CD4-positive, alpha-beta T cell (primary cell): Measurements from ENCODE around the gene ZNF787. TPM values are rescaled to one million over a fixed set of nuclear protein-coding genes. Genes with fewer than 3 reads are reported as not detected.
"Not testable (repeated sequence)": the region's sequence is repeated elsewhere in the genome, so short reads cannot be mapped to it uniquely, and the experiment has no call there.

Source experiments
- ATAC-seq: fragments of 200-7000 bp; cut with Tn5 transposase; one replicate; pipeline ENCODE4 v1.10.0; 2022; ENCODE audit warnings: mild to moderate bottlenecking; ENCODE audit not compliant: poor library complexity
- CTCF ChIA-PET: fragments of 350-600 bp; sonication (Branson Sonifier 250); formaldehyde crosslinking; loops from one replicate; lab custom pipeline; 2021; ENCODE audit warnings: antibody characterized with exemption, inconsistent platforms; lab: Charles Lee
- POLR2A ChIA-PET: fragments of 350-600 bp; sonication (Branson Sonifier 250); formaldehyde crosslinking; loops from one replicate; lab custom pipeline; 2021; ENCODE audit warnings: antibody characterized with exemption, inconsistent platforms; lab: Charles Lee
- DNase-seq, 14 experiments: peaks; one replicate each; pipeline ENCODE4 v3.0.0-alpha.2; 2013 to 2020; ENCODE audit warnings: mixed read lengths in 2 of 14
- H3K27ac ChIP-seq, 2 donors: one replicate each; pipeline versions ENCODE4 v1.5.1 to v1.7.0; 2013; ENCODE audit warnings: low read length in 2 of 2, low read depth in 1 of 2, mild to moderate bottlenecking in 1 of 2
- H3K27me3 ChIP-seq, 2 experiments: 1 replicate in 1 of 2; 2 replicates in 1 of 2; pipeline versions ENCODE4 v1.6.1 to v1.7.0; 2013; ENCODE audit warnings: low read length in 2 of 2, control low read depth in 1 of 2, mild to moderate bottlenecking in 1 of 2, moderate library complexity in 1 of 2; ENCODE audit not compliant: insufficient read depth in 2 of 2, control insufficient read depth in 1 of 2
- H3K36me3 ChIP-seq: one replicate; pipeline ENCODE4 v1.6.1; 2013; ENCODE audit warnings: low read length, control low read depth; ENCODE audit not compliant: insufficient read depth
- H3K4me1 ChIP-seq: one replicate; pipeline ENCODE4 v1.6.1; 2013; ENCODE audit warnings: low read length, control low read depth; ENCODE audit not compliant: insufficient read depth
- H3K4me3 ChIP-seq: one replicate; pipeline ENCODE4 v1.5.1; 2013; ENCODE audit warnings: mild to moderate bottlenecking, low read length, moderate library complexity
- H3K9me3 ChIP-seq, 2 experiments: 1 replicate in 1 of 2; 2 replicates in 1 of 2; pipeline versions ENCODE4 v1.6.1 to v1.7.0; 2013; ENCODE audit warnings: low read length in 2 of 2, mild to moderate bottlenecking in 2 of 2, control low read depth in 1 of 2, moderate library complexity in 1 of 2; ENCODE audit not compliant: control insufficient read depth in 1 of 2, insufficient read depth in 1 of 2
- H3K27ac Mint-ChIP-seq: one replicate; pipeline ENCODE4 v1.8.0; 2020; ENCODE audit warnings: mixed read lengths
- H3K27me3 Mint-ChIP-seq: one replicate; pipeline ENCODE4 v1.8.0; 2021; ENCODE audit warnings: mixed read lengths
- H3K36me3 Mint-ChIP-seq: one replicate; pipeline ENCODE4 v1.8.0; 2021; ENCODE audit warnings: low read depth, mixed read lengths
- H3K4me1 Mint-ChIP-seq: one replicate; pipeline ENCODE4 v1.8.0; 2021; ENCODE audit warnings: low read depth, mixed read lengths
- H3K4me3 Mint-ChIP-seq: one replicate; pipeline ENCODE4 v1.8.0; 2020; ENCODE audit warnings: mild to moderate bottlenecking, mixed read lengths
- H3K9me3 Mint-ChIP-seq: one replicate; pipeline ENCODE4 v1.8.0; 2020; ENCODE audit warnings: mixed read lengths
- CTCF ChIP-seq: fragments of 200-600 bp; IDR thresholded peaks from one replicate; pipeline ENCODE4 v1.8.0; 2022; ENCODE audit warnings: antibody characterized with exemption, mild to moderate bottlenecking
- intact Hi-C, 2 experiments: fragments of 100-400 bp; cut with DNase I in 1 of 2; cut with micrococcal nuclease in 1 of 2; formaldehyde crosslinking; loops; one replicate each; pipeline versions ENCODE4 v1.15.1 to v1.9.0; 2023 to 2025; cut with DNase I, micrococcal nuclease
- total RNA-seq, 174 experiments: library from RNA in 2 of 174; stranded (reverse) in 2 of 174; gene quantifications; one replicate each; pipeline ENCODE4 v1.2.3 and lab custom pipeline; 2021 to 2026

The ZNF787 gene
- total RNA-seq, 2 experiments from 2014 or later = 11.4 to 11.5 TPM

- ATAC-seq (no peak), DNase-seq (no peak)
- Histone ChIP-seq H3K27ac (no peak overlapping the region), H3K36me3 (peaks cover 30% of the 10 kb centered on the region), H3K4me3 (no peak overlapping the region), H3K27me3 (no peaks in the 10 kb centered on the region), H3K4me1 (peaks cover 17% of the 10 kb centered on the region), H3K9me3 (no peaks in the 10 kb centered on the region)
- no peaks in the 10 kb centered on the region for H3K27me3 Mint-ChIP-seq
- no peak overlapping the region for H3K4me3 Mint-ChIP-seq
- CTCF ChIA-PET = no interaction called here
- H3K36me3 Mint-ChIP-seq = peaks cover 24% of the 10 kb centered on the region
- peaks cover 15% of the 10 kb centered on the region for H3K4me1 Mint-ChIP-seq
- TF ChIP-seq CTCF = no peak
- POLR2A ChIA-PET = no interaction called here
- no peak overlapping the region for H3K27ac Mint-ChIP-seq
- intact Hi-C loops = no loop called here
- H3K9me3 Mint-ChIP-seq = no peaks in the 10 kb centered on the region
Observed at GRCh38 chr19:56101095-56101494, 20.0 kb downstream of the ZNF787 start.

GRCh38 chr19:56099638-56100539, 21.2 kb downstream of the ZNF787 start:
- Mint-ChIP-seq H3K4me1 (peaks cover 4% of the 10 kb centered on the region), H3K9me3 (no peaks in the 10 kb centered on the region), H3K27me3 (no peaks in the 10 kb centered on the region), H3K36me3 (peaks cover 17% of the 10 kb centered on the region), H3K27ac (no peak overlapping the region), H3K4me3 (no peak overlapping the region)
- Histone ChIP-seq H3K27ac (no peak overlapping the region), H3K36me3 (peaks cover 30% of the 10 kb centered on the region), H3K27me3 (no peaks in the 10 kb centered on the region), H3K4me1 (peaks cover 11% of the 10 kb centered on the region), H3K9me3 (no peaks in the 10 kb centered on the region), H3K4me3 (no peak overlapping the region)
- ChIA-PET CTCF (no interaction called here), POLR2A (no interaction called here)
- no peak for TF ChIP-seq CTCF
- intact Hi-C loops = no loop called here
- ATAC-seq = no peak
- DNase-seq = no peak

GRCh38 chr19:56098731-56099568, 22.1 kb downstream of the ZNF787 start:
- CTCF ChIA-PET = no interaction called here
- H3K36me3 Mint-ChIP-seq = peaks cover 23% of the 10 kb centered on the region
- DNase-seq = no peak

GRCh38 chr19:56098237-56098636, 22.9 kb downstream of the ZNF787 start:
- peaks cover 30% of the 10 kb centered on the region for H3K36me3 Mint-ChIP-seq
- DNase-seq, H3K4me1 ChIP-seq, H3K4me1 Mint-ChIP-seq, intact Hi-C loops, POLR2A ChIA-PET, H3K27ac Mint-ChIP-seq, CTCF ChIA-PET, H3K27me3 ChIP-seq, H3K9me3 ChIP-seq, H3K27me3 Mint-ChIP-seq, H3K4me3 Mint-ChIP-seq, H3K27ac ChIP-seq, ATAC-seq, H3K4me3 ChIP-seq, H3K9me3 Mint-ChIP-seq: not testable (repeated sequence)
- H3K36me3 ChIP-seq = peaks cover 30% of the 10 kb centered on the region

More at GRCh38 chr19:56098731-56099568, 22.1 kb downstream of the ZNF787 start:
- Mint-ChIP-seq H3K27ac (no peak overlapping the region), H3K4me3 (no peak overlapping the region), H3K9me3 (no peaks in the 10 kb centered on the region), H3K27me3 (no peaks in the 10 kb centered on the region), H3K4me1 (no peaks in the 10 kb centered on the region)
- ATAC-seq = no peak
- no peak overlapping the region for H3K4me3 ChIP-seq
- H3K4me1 ChIP-seq = peaks cover 6% of the 10 kb centered on the region
- no peak for TF ChIP-seq CTCF
- POLR2A ChIA-PET = no interaction called here
- H3K27me3 ChIP-seq = no peaks in the 10 kb centered on the region
- peaks cover 30% of the 10 kb centered on the region for H3K36me3 ChIP-seq
- intact Hi-C loops = no loop called here
- H3K9me3 ChIP-seq = no peaks in the 10 kb centered on the region
- H3K27ac ChIP-seq = no peak overlapping the region
